ENCODE results near the gene KAT5. TPM values are rescaled to one million over a fixed set of nuclear protein-coding genes. Genes with fewer than 3 reads are reported as not detected.

The KAT5 gene
- total and polyA plus RNA-seq, 8 donors: 57.0 to 69.2 (median 64.3) TPM

DNA sequence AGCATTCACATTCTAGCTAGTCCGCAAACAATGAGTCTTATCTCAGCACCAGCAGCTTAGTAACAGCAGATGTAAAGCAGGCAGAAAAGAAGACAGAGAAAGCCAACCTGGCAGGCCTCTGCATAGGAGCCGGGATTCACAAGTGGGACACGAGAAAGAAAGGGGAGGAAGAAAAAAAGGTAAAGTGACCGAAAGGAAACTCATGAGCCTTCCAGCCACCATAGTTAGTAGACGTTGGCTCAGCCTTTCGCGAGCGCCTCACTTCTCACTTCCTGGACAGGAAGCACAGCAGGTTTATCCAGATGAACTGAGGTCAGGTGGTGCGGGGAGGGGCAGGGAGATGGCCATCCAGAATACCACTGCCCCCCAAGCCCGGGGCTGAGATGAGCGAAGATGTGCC, 19.7 kb upstream of the KAT5 start:
- Histone ChIP-seq H3K4me1 (peaks cover 0 to 6% of the 10 kb centered on the region in 2 donors), H3K9me3 (no peaks in the 10 kb centered on the region), H3K4me3 (no peak overlapping the region), H3K27ac (no peak overlapping the region), H3K27me3 (no peaks in the 10 kb centered on the region), H3K36me3 (no peaks in the 10 kb centered on the region)
- TF ChIP-seq, protein P1, sequence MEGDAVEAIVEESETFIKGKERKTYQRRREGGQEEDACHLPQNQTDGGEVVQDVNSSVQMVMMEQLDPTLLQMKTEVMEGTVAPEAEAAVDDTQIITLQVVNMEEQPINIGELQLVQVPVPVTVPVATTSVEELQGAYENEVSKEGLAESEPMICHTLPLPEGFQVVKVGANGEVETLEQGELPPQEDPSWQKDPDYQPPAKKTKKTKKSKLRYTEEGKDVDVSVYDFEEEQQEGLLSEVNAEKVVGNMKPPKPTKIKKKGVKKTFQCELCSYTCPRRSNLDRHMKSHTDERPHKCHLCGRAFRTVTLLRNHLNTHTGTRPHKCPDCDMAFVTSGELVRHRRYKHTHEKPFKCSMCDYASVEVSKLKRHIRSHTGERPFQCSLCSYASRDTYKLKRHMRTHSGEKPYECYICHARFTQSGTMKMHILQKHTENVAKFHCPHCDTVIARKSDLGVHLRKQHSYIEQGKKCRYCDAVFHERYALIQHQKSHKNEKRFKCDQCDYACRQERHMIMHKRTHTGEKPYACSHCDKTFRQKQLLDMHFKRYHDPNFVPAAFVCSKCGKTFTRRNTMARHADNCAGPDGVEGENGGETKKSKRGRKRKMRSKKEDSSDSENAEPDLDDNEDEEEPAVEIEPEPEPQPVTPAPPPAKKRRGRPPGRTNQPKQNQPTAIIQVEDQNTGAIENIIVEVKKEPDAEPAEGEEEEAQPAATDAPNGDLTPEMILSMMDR (IDR thresholded peaks at IDR 0.05): no peak
- DNase-seq: no peak
- no peak for ATAC-seq
- intact Hi-C loops (cut with DNase I): no loop called here

DNA sequence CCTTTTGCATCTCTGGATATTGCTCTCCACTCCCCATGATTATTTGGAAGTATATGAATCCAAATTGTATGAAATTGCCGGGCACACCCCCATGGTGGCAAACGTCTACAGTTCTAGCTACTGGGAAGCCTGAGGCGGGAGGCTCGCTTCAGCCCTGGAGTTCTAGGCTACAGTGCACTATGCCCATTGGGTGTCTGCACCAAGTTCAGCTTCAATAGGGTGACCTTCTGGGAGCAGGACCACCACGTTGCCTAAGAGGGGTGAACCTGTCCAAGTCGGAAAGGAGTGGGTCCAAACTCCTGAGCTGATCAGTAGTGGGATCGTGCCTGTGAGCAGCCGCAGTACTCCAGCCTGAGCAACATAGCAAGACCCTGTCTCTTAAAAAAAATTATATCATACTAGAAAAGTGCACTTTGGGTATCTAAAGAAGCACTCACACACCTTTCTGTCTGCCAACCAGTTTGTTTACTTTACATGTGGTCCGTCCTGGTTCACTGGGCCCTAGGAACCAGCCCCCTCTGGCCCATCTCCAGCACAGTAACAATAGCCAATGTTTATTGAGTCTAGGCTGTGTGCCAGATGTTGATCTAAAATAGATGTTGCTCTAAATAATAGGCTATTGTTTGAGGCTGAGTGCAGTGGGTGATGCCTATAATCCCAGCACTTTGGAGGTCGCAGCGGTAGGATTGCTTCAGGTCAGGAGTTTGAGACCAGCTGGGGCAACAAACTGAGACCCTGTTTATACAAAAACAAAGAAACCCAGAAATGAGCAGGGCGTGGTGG, 16.4 kb upstream of the KAT5 start:
- intact Hi-C loops (cut with DNase I): no loop called here
- ATAC-seq (no peak), DNase-seq (peak in 1 of 4 donors; percentile 29)
- Histone ChIP-seq H3K4me1 (peaks cover 0 to 6% of the 10 kb centered on the region in 2 donors), H3K27me3 (no peaks in the 10 kb centered on the region), H3K4me3 (no peak overlapping the region), H3K27ac (peak overlapping the region; percentile 19 to 57), H3K9me3 (no peaks in the 10 kb centered on the region), H3K36me3 (no peaks in the 10 kb centered on the region)
- TF ChIP-seq, protein P1 (IDR thresholded peaks at IDR 0.05): no peak

DNA sequence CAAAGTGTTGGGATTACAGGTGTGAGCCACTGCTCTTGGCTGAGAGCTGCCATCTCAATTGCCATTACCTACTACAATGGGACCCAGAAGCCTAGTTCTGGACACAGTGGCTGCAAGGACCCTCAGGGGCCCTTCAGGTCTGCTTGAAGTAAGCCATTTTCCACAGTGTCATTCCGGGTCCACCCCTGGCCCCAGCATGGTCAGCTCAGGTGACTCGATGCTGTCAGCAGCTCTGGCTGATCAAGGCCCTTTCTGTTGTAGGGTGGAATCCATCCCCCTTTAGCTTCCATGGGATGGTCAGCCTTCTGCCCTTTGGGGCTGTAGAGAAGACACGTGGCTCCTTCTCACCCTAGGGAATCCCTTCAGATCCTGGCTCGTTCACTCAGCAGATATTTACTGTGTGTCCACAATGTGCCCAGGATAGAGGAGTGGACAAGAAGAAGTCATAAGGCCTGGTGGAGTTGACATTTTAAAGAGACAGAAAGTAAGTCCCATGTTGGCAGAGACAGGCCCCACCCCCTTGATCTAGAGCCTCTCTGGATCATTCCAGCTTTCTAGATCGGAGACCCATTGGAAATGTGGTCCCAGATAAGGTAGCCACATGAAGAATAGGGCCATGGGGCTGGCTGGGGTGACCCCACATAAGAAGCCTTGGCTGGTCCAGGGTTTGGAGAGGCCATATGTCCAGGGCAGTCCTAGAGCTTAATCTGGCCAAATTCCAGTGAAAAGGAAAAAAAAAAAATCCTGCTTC, 15.1 kb upstream of the KAT5 start:
- DNase-seq (no peak), ATAC-seq (no peak)
- intact Hi-C loops (cut with DNase I): no loop called here
- Histone ChIP-seq H3K4me3 (no peak overlapping the region), H3K4me1 (peaks cover 0 to 6% of the 10 kb centered on the region in 2 donors), H3K27ac (peak overlapping the region in 1 of 2 donors; percentile 57), H3K36me3 (no peaks in the 10 kb centered on the region), H3K27me3 (no peaks in the 10 kb centered on the region), H3K9me3 (no peaks in the 10 kb centered on the region)
- TF ChIP-seq, protein P1 (IDR thresholded peaks at IDR 0.05): no peak

DNA sequence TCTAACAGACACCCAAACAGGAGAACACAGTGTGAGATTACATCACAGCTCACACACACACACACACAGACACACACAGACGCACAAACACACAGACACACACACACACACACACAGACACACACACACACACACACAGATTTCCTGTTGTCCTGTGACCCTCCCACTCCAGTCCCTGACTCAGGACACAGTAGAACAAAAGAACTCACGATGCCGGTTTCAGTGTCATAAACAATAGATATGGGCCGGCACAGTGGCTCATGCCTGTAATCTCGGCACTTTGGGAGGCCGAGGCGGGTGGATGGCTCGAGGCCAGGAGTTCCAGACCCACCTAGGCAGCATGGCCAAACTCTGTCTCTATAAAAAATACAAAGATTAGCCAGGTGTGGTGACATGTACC, 13.8 kb upstream of the KAT5 start:
- TF ChIP-seq, protein P1 (IDR thresholded peaks at IDR 0.05): no peak
- intact Hi-C loops (cut with DNase I): no loop called here
- Histone ChIP-seq H3K27me3 (no peaks in the 10 kb centered on the region), H3K4me3 (no peak overlapping the region), H3K27ac (peak overlapping the region in 1 of 2 donors; percentile 50), H3K9me3 (no peaks in the 10 kb centered on the region), H3K36me3 (no peaks in the 10 kb centered on the region), H3K4me1 (peaks cover 0 to 6% of the 10 kb centered on the region in 2 donors)
- ATAC-seq (peak; percentile 41), DNase-seq (peak in 1 of 4 donors; percentile 24)

DNA sequence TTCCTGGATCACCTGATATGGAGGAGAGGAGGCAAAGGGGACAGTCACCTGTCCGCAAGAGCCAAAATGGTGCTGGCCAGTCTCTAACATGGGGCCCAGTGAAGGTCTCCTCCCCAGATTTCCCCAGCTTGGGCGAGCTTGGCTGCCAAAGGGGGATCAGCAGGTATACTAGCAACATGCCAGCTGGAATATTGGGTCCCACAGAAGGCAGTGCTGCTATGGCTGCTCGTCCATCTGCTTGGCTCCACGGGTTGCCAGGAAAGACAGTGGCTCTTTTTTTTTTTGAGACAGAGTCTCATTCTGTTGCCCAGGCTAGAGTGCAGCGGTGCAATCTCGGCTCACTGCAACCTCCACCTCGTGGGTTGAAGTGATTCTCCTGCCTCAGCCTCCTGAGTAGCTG, 12.7 kb upstream of the KAT5 start:
- no peak overlapping the region for H3K4me3 ChIP-seq
- DNase-seq: no peak
- intact Hi-C loops (cut with DNase I): no loop called here
- H3K36me3 ChIP-seq: no peaks in the 10 kb centered on the region
- H3K27me3 ChIP-seq: peaks cover 0 to 3% of the 10 kb centered on the region in 2 donors
- ATAC-seq: no peak
- H3K4me1 ChIP-seq: peaks cover 0 to 6% of the 10 kb centered on the region in 2 donors
- no peak overlapping the region for H3K27ac ChIP-seq
- H3K9me3 ChIP-seq: no peaks in the 10 kb centered on the region
- TF ChIP-seq, protein P1 (IDR thresholded peaks at IDR 0.05): no peak
